ENCODE results near the gene FANCE. TPM values are rescaled to one million over a fixed set of nuclear protein-coding genes. Genes with fewer than 3 reads are reported as not detected.

The FANCE gene
- total and polyA plus RNA-seq, 9 of the 15 experiments (the other 6 are each of a cell fraction or from before 2014, with no cell fraction given): 5.7 to 30.2 (median 17.0) TPM

- TF ChIP-seq FOXO4 (CRISPR knock-in tag; IDR thresholded peaks at IDR 0.05) (no peak), NR2C2 (CRISPR knock-in tag; IDR thresholded peaks at IDR 0.05) (no peak), NR2C2 (tag; IDR thresholded peaks at IDR 0.05) (no peak), MAFK (IDR thresholded peaks at IDR 0.05; ENCODE audit: low read length) (no peak), ZNF518B (CRISPR knock-in tag; IDR thresholded peaks at IDR 0.05) (no peak), GATAD2A (IDR thresholded peaks at IDR 0.05) (no peak), NCOR1 (IDR thresholded peaks at IDR 0.05) (no peak), EP300 (IDR thresholded peaks at IDR 0.05; ENCODE audit: low read length) (no peak), HDAC3 (IDR thresholded peaks at IDR 0.05; ENCODE audit: borderline replicate concordance, partially characterized antibody) (no peak), ZNF316 (IDR thresholded peaks at IDR 0.05) (no peak), ZKSCAN8 (CRISPR knock-in tag; IDR thresholded peaks at IDR 0.05) (no peak), HDAC8 (tag; IDR thresholded peaks at IDR 0.05) (no peak), NCOA4 (IDR thresholded peaks at IDR 0.05; ENCODE audit: partially characterized antibody) (peak; percentile 34), NR0B1 (IDR thresholded peaks at IDR 0.05; ENCODE audit: partially characterized antibody) (no peak), NKRF (IDR thresholded peaks at IDR 0.05; ENCODE audit: borderline replicate concordance) (no peak), PRMT5 (CRISPR knock-in tag; IDR thresholded peaks at IDR 0.05) (no peak), SMARCA4 (IDR thresholded peaks at IDR 0.05) (0 out of 2 replicates have a peak, but pooled peaks have one; percentile 15), GTF2A2 (tag; IDR thresholded peaks at IDR 0.05) (no peak), SMARCA5 (IDR thresholded peaks at IDR 0.05) (peak; percentile 84; the same call in 1 of the 2 replicates), RHOXF2B (CRISPR knock-in tag; conservative IDR thresholded peaks at IDR 0.05) (no peak), ZNF778 (CRISPR knock-in tag; IDR thresholded peaks at IDR 0.05) (no peak), ZBED1 (IDR thresholded peaks at IDR 0.05) (no peak), HDGF (IDR thresholded peaks at IDR 0.05) (0 out of 2 replicates have a peak, but pooled peaks have one; percentile 48)
Observed at GRCh38 chr6:35487658-35488516, 35.7 kb downstream of the FANCE start (continued).
